Cardiac fibroblast (primary cell): Measurements from ENCODE around the gene ZNF564.

Experiments
- DNase-seq, 2 donors: peaks; one replicate each; pipeline versions ENCODE4 v3.0.0 to v3.0.0-alpha.2; 2010; ENCODE audit warnings: low read depth in 2 of 2
- H3K4me3 ChIP-seq, 2 donors: replicated peaks in 1 of 2; 1 replicate in 1 of 2; 2 replicates in 1 of 2; pipeline ENCODE4 v1.5.1; 2011; ENCODE audit warnings: low read depth in 2 of 2, low read length in 2 of 2, mild to moderate bottlenecking in 2 of 2, moderate library complexity in 1 of 2
- CTCF ChIP-seq: IDR thresholded peaks from one replicate; pipeline ENCODE4 v1.5.1; 2011; ENCODE audit warnings: low read depth, mild to moderate bottlenecking, low read length, inconsistent platforms

The ZNF564 gene

GRCh38 chr19:12478234-12478941 lies 72.9 kb downstream of the ZNF564 start:
- H3K4me3 ChIP-seq, result no peak overlapping the region
- no peak for TF ChIP-seq CTCF
- no peak for DNase-seq
